Endothelial cell of hepatic sinusoid (primary cell): ENCODE data around the gene RPP25L.
"Not testable (repeated sequence)": the region's sequence is repeated elsewhere in the genome, so short reads cannot be mapped to it uniquely, and the experiment has no call there.

Source experiments
- in situ Hi-C: cut with HindIII; loops from 2 replicates; pipeline ENCODE4 v1.10.0; 2017; ENCODE audit warnings: low sequenced_read_pairs

The RPP25L gene, protein sequence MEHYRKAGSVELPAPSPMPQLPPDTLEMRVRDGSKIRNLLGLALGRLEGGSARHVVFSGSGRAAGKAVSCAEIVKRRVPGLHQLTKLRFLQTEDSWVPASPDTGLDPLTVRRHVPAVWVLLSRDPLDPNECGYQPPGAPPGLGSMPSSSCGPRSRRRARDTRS

DNA sequence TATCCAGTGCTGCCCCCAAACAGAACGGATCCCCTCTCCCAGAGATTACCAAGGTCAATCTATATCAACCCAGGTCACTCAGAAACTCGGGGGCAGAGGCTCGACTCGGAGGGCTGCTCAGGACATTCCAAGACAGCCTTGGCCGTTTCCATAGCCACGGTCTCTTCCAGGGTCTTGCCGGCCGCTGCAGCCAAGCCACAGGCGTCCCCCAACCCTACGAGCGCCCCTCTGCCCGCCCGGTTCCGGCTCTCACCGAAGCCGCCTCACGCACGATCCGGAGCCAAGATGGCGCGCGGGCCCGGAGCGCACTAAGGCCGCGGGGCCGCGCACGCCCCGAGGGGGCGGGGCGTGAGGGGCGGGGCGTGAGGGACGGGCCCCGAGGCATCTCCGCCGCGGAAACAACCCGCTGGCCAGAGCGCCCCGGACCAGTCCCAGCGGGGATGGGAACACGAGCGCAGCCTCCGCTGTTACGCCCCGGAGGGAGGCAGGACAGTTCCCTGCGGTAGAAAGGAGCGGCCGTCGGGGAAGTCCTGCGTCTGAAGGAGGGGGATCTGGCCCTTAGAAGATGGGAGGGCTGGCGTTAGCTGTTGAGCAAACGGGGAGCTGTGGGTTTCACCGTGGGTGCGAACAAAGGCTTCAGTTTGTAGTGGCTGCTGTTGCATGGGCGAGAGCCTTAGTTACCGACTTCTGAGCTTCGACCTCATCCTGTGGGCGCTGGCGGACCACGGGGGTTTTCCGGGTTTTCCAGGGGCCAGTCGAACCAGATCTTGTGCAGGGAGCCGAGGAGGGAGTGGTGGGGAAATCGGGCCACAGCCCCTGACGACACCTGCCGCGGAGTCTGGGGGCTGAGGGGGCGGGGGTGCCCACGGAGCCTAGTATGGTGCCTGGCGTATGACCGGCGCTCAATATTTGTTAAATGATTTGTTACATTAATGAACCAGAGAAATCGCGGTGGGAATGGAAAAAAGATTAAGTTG is at the start of gene RPP25L:
TSS of gene RPP25L (minus strand) at position 287 of the 977 bp plus-strand sequence. CDS start 801 bp downstream, outside the sequence.
- in situ Hi-C loops, result no loop called here

DNA sequence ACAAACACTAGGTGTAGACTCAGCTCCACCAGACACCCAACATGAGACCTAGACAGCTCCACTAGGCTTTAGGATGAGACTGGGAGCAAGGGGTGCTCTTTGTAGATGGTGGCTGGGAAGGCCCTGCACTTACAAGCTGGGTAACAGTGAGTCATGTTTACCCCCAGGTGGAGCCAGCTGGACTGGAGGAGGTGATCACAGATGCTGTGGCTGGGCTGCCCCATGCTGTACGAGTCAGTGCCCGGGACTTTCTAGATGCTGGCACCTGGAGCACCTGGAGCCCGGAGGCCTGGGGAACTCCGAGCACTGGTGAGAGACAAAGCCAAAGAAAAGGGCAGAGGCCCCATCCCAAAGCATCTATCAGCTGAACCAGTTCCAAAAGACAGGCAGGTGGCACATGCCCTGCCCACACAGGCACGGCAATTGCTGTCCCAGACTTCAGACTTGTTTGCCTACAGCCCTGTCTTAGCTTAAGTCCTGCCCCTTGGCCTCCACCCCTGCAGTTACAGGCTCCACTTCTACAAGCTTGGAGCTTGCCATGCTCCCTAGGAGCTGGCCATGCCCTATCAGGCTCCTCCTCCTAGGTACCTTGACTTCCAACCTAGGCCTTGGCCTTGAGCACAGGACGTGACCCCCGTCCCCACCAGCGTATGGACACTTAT is 47.8 kb upstream of the RPP25L start:
- in situ Hi-C loops, result no loop called here

DNA sequence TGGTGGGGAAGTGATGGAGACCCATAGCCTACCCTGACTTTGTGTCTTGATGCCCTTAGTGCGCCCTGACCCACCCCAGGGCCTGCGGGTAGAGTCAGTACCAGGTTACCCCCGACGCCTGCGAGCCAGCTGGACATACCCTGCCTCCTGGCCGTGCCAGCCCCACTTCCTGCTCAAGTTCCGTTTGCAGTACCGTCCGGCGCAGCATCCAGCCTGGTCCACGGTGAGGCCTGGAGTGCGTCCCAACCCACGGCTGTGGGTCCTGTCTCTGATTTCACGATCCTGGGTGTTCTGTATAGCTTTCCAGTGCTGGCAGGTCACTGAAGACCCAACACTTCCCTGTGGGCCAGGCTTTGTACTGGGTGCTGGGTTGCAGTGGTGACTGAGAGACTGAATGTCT is 46.6 kb upstream of the RPP25L start:
- in situ Hi-C loops, result no loop called here

DNA sequence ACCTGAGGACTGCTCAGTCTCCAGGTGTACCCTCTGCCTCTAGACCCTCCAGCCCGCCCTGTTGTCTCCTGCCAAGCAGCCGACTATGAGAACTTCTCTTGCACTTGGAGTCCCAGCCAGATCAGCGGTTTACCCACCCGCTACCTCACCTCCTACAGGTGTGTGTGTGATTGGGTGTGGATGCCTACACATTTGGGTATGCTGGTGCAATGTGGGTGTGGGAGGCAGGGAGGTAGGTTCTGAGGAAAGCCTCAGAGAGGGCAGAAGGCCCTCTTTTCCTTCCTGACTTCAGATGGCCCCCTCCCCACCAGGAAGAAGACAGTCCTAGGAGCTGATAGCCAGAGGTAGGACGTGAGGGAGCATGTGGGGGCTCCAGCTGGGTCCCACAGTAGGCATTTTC is 45.1 kb upstream of the RPP25L start:
- in situ Hi-C loops, result no loop called here

DNA sequence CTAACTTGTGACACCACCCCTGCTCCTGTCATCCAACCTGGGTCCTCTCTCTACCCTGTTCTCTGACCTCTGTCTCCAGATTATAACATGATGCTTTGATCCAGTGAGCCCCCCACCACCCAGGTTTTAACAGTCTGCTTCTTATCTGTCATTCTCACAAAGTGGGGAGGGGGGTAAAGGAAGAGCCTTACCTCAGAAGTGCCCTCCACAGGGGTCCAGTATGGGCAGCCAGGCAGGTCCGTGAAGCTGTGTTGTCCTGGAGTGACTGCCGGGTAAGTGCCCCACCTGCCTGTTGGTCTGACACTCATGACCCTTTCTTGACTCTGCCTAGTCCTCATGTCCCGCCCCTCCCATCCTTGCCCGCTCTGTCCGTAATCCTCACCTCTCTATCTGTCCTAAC is 43.5 kb upstream of the RPP25L start:
- in situ Hi-C loops, result no loop called here

DNA sequence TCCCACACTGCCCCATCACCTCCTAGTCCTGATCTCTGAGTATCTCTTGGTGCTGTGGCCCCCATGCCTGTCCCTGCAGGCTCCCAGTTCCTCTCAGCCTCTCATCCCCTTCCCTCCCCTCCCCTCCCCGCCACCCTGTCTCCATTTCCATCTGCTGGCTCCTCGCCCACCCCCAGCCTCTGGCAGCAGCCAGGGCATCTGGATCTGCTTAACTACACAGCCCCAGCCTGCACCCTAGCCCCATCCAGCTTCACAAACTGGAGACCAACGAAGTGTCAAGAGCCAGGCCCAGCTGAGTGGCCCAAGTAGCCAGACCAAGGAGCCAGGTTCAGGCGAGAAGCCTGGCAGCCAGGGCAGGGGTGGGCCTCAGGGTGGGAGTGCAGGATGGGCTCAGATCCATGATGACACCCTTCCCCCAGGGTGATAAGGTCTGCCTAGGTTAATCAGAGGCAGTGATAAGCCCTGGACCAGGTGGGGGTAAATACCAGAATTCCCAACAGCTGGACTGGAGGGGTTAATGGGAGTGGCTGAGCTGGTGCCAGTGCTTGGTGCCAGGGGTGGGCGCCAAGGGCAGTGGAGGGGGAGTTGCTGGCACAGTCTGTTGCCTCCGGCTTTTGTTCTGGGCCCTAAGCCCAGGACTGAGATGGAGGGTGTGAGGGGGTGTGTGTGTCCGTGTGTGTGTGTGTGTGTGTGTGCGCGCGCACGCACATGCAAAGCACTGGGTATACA is 42.6 kb upstream of the RPP25L start:
- in situ Hi-C loops, result no loop called here

DNA sequence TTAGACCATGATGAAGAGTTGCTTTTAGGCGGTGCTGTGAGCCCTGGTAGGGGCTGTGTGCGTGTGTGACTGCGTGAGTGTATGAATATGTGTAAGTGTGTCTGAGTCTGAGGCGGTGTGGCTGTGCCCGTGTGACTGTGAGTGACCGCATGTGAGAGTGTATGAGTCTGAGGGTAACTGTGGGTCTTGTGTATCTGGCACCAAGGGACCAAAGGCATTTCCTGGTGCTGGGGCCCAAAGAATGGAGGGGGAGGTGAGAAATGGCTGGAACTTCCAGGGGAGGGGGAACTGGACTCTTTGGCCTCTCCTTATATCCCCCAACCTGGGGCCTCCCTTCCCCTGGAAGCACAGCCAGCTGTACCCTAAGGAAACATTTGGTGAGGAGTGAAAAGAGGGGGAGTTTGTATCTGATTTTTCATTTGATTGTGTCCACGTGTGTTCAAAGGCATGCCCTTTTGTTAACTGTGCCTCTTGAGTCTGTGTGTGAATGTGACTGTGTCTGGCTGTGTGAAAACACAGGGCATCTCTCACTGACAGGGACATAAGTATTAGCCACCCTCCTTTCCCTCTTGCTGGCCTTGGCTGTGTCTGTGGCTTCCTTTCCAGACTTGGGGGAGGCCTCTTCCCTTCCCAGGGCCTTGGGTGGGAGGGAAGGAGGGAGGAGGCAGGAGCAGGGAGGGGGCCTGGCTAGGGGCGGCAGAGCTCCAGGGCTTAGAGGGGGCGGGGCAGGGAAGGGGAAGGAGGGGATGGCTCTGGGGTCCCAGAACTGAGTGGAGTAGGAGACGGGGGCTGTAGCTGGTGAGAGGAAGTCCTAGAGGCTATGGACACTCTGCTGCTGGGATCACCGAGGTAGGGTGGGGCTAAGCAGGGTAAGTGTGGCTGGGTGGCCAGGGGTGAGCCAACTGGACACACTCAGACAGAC is 41.5 kb upstream of the RPP25L start:
- in situ Hi-C loops, result no loop called here

DNA sequence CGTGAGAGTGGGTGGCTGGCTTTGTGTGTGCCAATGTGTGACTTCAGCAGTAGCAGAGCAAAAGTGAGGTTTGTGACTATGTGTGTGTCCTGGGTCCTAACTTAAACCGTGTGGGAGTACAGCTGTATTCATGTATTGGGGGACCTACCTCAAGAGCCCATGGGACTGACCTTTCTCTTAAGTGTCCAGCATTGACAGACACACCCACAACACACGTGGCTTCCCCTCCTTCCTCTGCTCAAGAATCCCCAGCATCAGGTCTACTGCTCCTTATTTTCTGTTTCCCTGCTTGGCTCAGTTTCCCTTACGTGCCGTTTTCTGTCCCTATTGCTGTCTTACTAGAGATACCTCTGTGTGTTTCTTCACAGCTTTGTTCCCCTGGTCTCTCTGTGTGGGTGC is 40.7 kb upstream of the RPP25L start:
- in situ Hi-C loops, result no loop called here

DNA sequence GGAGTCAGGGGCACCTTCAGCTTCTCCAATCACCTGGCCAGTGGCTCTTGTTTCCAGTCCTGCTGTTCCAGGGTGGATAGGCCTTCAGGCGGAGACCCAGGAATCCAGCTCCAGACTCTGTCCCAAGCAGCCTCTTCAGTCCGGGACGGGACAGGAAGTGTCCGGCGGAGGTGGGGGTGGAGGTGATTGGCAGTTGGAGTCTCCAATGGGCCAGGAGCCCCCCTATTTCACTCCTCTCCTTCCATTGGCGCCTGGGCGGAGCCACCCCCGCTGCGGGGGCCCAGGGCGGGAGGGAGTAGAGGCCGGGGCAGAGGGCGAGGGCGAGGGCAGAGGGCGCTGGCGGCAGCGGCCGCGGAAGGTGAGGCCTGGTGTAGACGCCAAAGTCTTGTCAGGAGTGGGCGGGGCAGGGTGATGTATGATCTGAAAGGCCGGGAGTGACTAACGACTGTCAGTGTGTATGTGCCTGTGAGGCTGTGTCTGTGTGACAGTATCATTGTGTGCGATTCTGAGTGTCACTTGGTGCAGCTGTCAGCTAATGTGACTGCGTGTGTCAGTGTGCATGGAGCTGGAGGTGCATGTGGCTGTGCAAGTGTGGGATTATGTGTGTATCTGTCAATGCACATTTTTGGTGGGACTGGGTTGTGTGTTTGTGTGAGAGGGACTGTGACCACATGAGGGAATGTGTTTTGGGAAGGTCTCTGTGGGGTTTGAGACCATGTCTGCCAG is 40.1 kb upstream of the RPP25L start, which contains the start of gene IL11RA:
TSS of gene IL11RA (plus strand) at position 310 of the 726 bp plus-strand sequence. CDS start 3,033 bp downstream, outside the sequence.
- in situ Hi-C loops, result no loop called here

DNA sequence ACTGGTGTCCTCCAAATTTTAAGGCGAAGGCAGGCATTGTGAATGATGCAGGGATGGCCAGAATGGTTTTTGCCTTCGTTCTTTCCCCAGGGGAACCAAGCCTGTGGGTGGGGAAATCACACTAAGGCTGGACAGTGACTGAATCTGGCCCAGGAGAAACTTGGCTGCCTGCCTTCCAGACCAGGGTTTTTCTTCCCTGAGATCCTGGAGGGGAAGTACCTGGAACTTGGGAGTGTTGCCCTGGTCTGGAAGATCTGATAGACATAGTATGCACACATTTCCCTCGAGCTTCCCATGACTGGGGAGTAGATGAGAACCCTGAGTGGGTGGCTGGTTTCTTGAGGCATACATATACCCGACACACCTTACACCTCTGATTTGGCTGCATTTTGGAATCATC is 39.4 kb upstream of the RPP25L start:
- in situ Hi-C loops, result no loop called here

DNA sequence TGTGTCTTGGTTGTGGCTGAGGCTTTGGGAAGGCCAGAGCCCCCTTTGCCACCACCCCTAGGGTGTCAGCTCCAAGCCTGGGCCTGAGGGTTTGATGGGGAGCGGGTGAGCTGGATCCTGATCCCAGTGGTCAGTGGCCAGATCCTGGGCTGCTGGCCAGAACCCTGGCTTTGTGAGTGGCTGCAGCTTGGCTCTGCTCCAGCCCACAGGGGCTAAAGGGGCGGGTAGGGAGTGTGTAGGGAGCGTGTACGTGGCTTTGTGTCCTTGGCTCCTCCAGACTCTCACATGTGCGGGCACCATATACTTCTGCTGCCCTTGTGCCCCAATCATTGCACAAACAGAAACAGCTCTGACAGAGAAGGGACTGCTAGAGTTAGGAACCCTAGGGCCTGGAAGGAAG is 38.9 kb upstream of the RPP25L start:
- in situ Hi-C loops, result no loop called here

DNA sequence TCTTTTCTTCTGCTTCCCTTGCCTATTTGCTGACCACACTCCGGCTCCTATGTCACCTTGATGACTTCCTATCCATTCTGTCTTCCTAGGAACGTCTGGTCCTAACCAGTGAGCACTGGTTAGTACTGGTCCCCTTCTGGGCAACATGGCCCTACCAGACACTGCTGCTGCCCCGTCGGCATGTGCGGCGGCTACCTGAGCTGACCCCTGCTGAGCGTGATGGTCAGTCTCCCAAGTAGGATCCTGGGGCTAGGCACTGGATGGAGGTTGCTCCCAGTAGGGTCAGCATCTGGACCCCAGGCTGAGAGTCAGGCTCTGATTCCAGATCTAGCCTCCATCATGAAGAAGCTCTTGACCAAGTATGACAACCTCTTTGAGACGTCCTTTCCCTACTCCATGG is 36.8 kb upstream of the RPP25L start:
- in situ Hi-C loops, result no loop called here

DNA sequence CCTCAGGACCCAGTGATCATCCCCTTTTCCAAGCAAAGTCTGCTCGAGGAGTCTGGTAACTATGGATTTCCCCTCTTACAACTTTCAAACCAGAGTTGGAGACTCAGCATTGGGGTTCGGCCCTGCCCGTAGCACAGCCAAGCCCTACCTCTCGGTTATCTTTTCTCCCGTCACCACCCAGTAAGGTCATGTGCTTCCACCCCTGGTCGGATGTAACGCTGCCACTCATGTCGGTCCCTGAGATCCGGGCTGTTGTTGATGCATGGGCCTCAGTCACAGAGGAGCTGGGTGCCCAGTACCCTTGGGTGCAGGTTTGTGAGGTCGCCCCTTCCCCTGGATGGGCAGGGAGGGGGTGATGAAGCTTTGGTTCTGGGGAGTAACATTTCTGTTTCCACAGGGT is 35.8 kb upstream of the RPP25L start:
- in situ Hi-C loops, result no loop called here

DNA sequence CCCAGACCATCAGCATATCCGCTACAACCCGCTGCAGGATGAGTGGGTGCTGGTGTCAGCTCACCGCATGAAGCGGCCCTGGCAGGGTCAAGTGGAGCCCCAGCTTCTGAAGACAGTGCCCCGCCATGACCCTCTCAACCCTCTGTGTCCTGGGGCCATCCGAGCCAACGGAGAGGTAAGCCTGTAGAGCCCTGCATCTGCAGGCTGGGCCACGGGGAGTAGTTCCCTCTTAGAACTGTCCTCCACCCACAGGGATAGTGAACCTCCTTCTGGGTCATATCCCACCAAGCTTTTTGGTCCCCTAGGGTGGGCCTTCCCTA is 35.1 kb upstream of the RPP25L start:
- in situ Hi-C loops, result no loop called here

DNA sequence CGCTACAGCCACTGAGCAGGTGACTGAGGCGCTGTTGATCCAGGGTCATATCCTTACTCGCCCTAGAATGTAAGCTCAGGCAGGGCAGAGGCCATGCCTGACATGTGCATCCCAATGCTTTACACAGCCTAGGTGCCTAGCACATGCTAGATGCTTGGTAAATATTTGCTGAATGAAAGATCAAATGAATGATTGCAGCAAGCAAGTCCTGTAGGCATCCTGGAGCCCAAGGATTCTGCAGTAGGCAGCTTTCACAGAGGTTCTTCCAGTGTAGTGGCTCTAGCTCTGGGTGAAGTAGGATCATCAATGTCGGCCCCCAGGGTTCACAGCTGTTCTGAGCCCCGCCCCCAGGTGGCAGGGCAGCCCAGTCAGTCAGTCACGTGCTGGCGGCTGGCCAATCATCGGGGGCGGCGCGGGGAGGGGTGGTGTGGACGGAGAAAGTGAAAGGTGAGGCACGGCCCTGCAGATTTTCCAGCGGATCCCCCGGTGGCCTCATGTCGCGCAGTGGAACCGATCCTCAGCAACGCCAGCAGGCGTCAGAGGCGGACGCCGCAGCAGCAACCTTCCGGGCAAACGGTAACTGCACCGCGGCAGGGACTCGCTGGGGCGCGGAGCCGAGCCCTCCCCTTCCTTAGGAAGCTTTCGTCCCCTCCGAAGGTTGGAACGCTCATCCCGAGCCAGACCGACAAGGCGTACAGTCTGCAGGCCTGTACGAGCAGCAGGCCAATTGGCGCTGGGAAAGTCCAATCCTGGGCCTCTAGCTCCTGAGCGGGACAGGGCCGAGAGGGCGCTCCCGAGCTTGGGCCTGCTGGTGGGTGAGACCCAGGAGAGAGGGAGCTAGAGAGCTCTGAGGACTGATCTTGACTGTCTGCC is 34.5 kb upstream of the RPP25L start, which contains the start of gene GALT:
TSS of gene GALT (plus strand) at position 465 of the 873 bp plus-strand sequence. CDS start at position 495, 30 bp downstream.
- in situ Hi-C loops, result no loop called here

DNA sequence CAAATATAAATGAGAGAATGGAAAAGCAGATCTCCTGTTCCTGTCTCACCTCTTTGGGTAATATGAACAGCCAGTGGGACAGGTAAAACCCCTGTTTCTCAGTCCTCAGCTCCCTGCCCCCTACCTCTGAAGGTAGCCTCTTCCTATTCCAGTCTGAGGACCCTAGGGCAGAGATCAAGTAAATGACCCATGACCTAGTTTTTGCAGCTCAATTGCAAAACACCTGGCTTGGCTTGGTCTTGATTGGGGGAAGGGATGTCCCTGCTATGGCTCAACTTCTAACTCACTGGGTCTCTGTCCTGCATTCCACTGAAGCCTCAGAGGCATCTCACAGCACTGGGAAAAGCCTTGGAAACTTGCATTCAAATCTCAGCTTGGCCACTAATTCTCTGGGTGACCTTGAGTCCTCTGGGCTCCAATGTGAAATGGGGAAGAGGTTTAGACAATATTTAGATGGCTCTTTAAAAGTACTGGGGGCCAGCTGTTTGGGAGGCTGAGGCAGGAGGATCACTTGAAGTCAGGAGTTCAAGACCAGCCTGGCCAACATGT is 32.9 kb upstream of the RPP25L start:
- in situ Hi-C loops, result no loop called here

DNA sequence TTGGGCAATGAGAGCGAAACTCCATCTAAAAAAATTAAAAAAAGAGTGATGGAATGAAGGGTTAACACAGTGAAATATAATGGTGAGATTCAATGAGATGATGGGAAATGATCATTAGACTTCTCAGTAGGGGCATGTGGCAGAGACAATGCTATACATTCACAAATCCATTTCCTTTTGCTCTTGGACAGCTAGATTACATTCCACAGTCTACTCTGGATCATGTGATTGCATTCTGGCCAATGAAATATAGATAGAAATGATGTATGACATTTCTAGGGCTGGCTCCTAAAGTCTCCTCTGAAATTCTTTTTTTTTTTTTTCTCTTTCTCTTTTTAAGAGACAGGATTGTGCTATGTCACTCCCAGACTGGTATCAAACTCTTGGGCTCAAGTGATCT is 30.8 kb upstream of the RPP25L start:
- in situ Hi-C loops, result no loop called here

DNA sequence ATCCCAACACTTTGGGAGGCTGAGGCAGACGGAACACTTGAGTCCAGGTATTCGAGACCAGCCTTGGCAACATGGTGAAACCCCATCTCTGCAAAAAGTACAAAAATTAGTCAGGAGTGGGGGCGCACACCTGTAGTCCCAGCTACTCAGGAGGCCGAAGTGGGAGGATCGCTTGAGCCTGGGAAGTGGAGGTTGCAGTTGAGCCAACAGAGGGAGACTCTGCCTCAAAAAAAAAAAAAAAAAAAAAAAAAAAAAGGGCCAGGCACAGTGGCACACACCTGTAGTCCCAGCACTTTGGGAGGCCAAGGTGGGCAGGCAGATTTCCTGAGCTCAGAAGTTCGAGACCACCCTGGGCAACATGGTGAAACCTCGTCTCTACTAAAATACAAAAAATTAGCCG is 27.4 kb upstream of the RPP25L start:
- in situ Hi-C loops, result not testable (repeated sequence)
